ENCODE data around the gene AHRR. TPM values are rescaled to one million over a fixed set of nuclear protein-coding genes. Genes with fewer than 3 reads are reported as not detected.
"Not testable (repeated sequence)": the region's sequence is repeated elsewhere in the genome, so short reads cannot be mapped to it uniquely, and the experiment has no call there.

Gene AHRR
- polyA plus RNA-seq (2013, experiment 1 of 2; ENCODE audit: insufficient read length): 43.0 TPM
- 37.1 TPM for polyA plus RNA-seq (2013, experiment 2 of 2; ENCODE audit: insufficient read length)

DNA sequence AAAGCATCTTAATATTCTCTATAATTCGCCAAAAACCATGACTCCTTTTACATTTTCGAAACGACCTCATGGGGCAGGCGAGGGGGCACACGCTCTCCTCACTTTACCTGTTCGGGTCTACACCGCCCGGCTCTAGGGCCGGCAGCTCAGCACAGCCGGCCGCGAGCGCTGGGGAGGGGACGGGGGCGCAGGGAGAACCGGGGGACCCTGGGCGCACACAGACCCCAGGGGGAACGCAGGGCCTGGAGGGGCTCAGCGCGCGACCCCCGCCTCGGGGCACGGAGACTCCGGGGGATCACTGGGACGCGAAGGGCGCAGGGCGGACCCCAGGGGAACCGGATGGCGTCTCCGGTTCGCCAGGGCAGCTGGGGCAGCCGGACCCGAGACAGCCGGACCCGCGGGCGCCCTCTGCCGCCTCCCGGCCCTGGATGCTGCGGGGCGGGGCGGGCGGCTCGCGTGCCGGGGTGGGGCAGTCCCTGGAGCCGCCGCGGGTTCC, at the start of gene AHRR:
AHRR (plus strand) TSS at position 485 of the 496 bp plus-strand sequence. CDS start 22,189 bp downstream, outside the sequence.
- DNase-seq: peak; percentile 81

DNA sequence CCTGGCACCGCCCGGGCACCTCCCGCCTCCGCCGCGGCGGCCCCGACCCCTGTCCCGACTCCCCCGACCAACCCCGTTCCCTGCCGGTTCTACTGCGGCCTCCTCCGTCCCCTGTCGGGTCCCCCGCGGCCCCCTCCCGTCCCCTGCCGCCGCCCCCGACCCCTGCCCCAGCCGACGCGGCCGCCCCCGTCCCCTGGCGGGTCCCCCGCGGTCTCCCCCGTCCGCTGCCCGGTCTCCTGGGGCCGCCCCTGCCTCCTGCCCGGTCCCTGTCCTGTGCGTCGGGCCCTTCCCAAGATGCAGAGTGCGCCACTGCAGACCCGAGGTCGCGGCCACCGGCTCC, 49.7 kb upstream of the AHRR start:
- not testable (repeated sequence) for DNase-seq

- not testable (repeated sequence) for DNase-seq
Measured at GRCh38 chr5:273091-273490, 48.4 kb upstream of the AHRR start.

- not testable (repeated sequence) for DNase-seq
Measured at GRCh38 chr5:273491-273890, 48.0 kb upstream of the AHRR start.

- DNase-seq: not testable (repeated sequence)
Measured at GRCh38 chr5:274346-274745, 47.2 kb upstream of the AHRR start.

- DNase-seq: no peak
Measured at GRCh38 chr5:278646-279045, 42.9 kb upstream of the AHRR start.

GRCh38 chr5:279051-279665, 42.4 kb upstream of the AHRR start:
- DNase-seq: not testable (repeated sequence)

DNA sequence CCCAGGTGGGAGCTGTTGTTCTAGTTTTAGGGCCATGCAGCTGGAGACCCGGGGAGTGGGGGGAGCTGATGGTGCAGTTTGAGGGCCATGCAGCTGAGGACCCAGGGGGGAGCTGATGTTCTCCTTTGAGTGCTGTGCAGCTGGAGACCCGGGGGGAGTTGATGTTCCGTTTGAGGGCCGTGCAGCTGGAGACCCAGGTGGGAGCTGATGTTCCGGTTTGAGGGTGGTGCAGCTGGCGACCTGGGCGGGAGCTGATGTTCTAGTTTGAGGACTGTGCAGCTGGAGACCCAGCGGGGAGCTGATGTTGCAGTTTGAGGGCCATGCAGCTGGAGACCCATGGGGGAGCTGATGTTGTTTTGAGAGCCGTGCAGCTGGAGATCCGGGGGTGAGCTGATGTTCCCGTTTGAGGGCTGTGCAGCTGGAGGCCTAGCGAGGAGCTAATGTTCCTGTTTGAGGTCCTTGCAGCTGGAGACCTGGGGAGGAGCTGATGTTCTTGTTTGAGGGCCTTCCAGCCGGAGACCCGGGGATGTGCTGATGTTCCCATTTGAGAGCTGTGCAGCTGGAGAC, 35.4 kb upstream of the AHRR start:
- no peak for DNase-seq

- not testable (repeated sequence) for DNase-seq
Measured at GRCh38 chr5:290200-290599, 31.3 kb upstream of the AHRR start.

- not testable (repeated sequence) for DNase-seq
Measured at GRCh38 chr5:291345-291744, 30.2 kb upstream of the AHRR start.

GRCh38 chr5:294788-295187, 26.7 kb upstream of the AHRR start:
- not testable (repeated sequence) for DNase-seq

GRCh38 chr5:296207-296606, 25.3 kb upstream of the AHRR start:
- not testable (repeated sequence) for DNase-seq

GRCh38 chr5:296954-297353, 24.6 kb upstream of the AHRR start:
- DNase-seq: peak; percentile 64

GRCh38 chr5:297448-297847, 24.1 kb upstream of the AHRR start:
- DNase-seq: not testable (repeated sequence)

GRCh38 chr5:297991-298736, 23.4 kb upstream of the AHRR start:
- DNase-seq: not testable (repeated sequence)

DNA sequence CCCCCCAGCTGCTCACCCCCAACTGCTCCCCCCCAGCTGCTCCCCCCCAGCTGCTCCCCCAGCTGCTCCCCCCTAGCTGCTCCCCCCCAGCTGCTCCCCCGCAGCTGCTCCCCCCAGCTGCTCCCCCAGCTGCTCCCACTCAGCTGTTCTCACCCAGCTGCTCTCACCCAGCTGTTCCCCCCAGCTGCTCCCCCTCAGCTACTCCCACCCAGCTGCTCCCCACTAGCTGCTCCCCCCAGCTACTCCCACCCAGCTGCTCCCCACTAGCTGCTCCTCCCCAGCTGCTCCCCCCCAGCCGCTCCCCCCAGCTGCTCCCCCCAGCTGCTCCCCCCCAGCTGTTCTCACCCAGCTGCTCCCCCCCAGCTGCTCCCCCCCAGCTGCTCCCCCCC, 22.8 kb upstream of the AHRR start:
- DNase-seq: no peak

- not testable (repeated sequence) for DNase-seq
Measured at GRCh38 chr5:299921-300320, 21.6 kb upstream of the AHRR start.

DNA sequence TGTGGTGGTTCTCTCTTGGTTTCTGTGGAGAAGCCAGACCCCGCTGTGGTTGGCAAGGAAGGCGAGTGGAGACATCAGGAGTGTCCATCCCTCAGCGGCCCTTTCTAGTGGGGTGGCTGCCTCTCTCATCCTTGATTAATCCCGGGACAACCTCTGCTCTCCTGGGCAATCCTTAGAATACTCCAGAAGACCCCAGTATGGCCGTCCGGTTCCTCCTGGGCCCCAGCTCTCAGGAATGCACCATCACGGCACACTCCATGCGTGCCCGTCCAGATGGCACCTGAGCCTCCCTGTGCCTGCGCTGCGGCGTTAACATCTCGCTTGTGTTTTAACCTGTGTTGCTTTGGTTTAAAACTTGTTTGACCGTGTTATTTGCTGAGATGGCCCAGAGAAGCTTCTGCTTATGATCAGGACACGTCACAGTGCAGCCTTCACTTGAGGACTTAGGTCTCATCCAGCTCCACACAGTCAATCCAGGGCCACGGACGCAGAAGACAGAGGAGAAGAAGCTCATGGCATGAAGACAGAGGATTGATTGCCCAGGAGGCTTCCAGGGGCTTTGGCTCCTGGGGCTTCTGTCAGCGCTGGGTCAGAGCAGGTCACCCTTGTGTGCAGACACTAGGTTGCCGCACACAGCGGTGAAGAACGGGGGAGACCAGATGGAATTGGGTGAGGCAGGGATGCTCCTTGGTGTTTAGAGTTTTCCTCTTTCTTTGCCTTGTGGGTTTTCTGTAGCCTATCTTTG, 20.7 kb upstream of the AHRR start:
- DNase-seq: not testable (repeated sequence)

DNA sequence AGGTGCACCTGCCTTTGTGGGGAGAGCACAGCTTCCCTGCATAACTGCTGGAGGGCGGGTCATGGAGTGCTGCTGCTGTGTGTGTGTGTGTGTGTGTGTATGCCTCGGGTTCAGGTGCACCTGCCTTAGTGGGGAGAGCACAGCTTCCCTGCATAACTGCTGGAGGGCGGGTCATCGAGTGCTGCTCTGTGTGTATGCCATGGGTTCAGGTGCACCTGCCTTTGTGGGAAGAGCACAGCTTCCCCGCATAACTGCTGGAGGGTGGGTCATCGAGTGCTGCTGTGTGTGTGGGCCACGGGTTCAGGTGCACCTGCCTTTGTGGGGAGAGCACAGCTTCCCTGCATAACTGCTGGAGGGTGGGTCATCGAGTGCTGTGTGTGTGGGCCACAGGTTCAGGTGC, 19.1 kb upstream of the AHRR start:
- not testable (repeated sequence) for DNase-seq

GRCh38 chr5:302966-303365, 18.5 kb upstream of the AHRR start:
- DNase-seq: no peak

DNA sequence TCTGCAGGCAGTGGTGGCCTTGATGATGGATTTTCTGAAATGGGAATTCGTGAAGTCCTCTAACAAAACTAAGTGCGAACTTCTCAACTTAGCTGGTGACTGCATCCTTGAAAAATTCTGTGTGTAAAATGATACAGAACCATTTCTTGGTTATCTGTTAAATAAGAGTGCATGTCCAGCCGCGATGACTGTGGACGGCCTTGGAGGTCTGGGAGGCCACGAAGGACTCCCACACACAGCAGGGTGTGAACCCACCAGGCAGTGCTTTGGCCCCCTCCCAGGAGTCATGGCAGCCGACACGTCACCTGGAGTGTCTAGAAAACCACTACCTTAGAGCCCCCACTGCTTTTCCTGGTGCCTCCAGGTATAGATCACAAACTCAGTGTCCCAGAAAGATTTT, 17.8 kb upstream of the AHRR start:
- not testable (repeated sequence) for DNase-seq

DNA sequence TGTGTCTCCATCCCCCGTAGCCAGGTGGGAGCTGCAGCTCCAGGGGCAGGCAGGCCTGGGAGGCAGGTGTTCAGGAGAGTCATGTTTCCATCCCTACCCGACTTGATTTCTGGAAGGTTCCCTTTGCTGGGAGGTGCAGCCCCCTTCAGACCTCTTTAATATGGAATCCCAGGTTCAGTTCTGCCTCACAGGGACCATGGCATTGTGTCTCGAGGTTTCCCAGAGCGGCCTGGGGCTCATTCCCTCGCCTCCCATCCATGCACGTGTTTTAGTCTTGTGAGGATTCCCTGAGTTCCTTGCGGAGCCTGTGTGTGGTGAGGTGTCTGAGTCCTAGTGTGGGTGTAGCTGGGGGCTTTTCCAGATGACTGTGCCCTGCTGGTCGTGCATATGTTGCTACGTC, 16.5 kb upstream of the AHRR start:
- no peak for DNase-seq

DNA sequence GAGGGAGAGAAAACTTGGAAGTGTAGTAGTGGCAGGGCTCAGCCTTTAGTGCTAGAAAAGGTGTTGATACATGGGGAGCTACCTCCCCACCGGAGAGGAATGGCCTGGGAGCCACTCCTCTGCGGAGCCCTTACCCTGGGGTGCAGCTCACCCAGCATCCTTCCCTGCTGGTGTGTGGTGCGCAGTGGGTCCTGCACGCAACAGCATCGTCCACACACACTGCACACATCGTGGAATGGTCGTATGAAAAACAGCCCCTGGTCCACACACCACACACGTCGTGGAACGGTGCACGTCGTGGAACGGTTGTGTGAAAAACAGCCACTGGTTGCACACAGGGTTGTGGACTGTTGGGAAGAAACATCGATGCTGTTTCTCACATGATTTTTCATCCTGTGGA, 16.1 kb upstream of the AHRR start:
- DNase-seq: no peak

Data from fibroblast of skin of scalp (primary cell).